ENCODE measurements around the gene FBXW12.
"Not testable (repeated sequence)": the region's sequence is repeated elsewhere in the genome, so short reads cannot be mapped to it uniquely, and the experiment has no call there.

Gene FBXW12, protein sequence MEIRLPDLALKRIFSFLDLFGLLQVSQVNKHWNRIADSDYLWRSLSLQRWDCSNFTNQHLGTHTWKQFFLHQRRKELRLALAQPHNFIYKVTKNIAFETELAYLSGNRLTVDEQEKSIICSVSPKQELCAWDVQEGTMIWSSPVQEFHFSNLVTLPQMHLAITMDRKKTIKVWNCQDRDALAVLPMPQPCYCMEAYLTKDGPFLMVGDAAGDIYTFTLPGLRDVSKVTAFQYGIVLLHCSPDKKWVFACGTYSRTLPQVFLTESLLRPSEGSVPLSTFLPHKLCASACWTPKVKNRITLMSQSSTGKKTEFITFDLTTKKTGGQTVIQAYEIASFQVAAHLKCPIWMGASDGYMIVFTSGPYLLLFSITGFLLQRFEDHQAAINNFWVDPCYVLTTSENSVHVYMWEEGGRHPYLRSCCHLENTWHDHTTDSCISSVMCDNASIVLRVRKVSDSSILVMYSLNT

DNA sequence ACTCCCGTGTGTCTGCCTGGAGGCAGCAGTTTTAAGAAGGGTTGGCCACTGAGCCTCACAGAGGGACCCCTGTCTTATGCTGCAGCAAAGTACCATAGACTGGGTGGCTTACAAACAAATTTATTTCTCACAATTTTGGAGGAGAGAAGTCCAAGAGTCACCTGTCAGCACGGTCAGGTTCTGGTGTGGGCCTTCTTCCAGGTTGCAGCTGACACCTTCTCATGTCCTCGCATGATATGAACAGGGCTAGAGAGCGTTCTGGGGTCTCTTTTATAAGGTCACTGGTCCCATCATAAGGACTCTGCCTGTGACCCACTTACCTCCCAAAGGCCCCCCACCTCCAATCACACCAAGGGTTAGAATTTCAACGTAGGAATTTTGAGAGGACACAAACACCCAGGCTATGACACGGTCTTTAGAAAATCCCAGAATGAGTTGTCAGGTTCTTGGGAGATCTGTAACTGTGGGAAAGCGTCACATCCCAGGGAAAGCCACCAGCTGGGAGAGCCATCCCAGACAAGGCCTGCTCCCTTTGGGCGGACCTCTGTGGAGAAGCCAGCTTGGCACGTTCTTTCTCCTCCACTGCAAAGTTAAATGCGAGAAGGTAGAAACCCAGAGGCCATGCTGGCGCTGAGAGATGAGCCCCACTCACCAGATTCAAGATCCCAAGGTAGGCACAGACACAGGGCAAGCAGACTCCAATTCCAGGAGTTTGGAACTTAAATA lies at the start of gene FBXW12:
TSS of gene FBXW12 (plus strand) at position 569 of the 726 bp plus-strand sequence. CDS start 549 bp downstream, outside the sequence.
- no peak for DNase-seq (ENCODE audit: low spot score)

DNA sequence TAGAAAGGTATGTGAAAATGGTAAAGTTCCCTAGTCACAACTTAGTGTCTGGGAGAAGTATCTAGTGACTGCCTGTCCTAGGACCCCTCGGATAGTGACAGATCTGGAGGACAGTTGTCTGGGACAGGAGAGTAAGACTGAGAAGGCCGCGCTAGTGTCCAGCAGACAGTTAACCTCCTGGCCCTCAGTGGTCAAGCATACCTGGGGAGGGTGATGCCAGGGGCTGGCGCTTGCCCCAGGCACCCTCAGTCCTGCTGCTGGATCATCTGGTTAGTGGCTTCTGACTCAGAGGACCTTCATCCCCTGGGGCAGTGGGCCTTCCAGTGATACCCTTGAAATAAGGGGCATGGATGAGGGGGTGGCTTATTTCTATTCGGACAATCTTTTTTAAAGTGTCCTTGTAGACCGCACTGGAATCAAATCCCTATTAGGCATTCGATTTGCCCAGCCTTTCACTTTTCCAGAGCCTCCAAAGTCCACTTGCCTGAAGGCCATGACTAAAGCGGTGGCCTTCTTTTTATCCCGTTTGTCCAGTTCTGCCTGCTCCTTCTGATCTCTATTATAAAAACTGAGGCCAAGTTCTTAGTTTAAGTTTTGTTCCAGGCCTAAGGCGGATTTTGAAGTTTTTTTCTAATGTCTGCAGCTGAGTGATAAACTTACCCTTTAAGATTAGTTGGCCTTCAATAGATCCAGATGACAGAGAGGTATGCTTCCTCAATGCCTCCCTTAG lies 40.1 kb upstream of the FBXW12 start:
- DNase-seq (ENCODE audit: low spot score) = not testable (repeated sequence)

DNA sequence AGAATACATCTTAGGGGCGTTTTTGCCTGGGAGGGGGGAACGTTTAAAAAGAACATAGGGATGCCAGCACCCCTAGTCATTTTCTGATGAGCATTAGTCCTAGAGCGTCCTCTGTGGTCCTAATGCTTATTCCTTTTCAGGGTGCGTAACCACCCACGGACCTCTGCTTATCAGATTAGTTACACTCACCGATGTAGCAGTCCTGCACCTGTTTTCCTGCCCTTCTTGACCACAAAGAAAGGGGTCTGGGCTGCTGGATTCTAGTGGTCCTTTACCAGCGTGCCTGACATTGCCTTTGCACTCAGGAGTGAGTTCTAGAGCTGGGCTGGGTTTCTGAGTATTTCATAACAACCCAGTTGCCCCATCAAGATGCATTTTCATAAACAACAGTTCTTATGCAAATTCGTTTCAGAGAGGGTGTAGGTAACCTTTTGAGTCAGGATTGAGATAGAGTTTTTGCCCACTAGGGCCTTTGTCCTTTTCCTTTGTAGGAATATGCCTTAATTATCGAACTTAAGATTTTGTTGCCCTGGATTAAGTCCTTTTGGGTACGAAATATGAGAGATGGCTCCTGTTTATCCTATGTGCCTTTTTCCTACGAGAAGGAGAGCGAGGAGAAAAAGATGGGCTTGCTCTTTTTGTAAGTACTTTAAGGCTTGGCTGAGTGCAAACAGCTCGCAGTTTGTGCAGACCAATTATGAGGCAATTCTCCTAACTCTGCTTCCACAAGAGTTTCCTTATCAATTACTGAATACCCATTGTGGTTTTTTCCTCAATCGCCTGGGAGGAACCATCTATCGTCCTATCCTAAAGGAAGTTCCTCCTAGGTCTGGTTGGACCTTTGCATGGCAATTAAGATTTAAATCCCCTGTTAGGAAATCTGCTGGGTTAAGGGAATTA lies 38.4 kb upstream of the FBXW12 start, which contains the start of gene SPINK8:
TSS of gene SPINK8 (minus strand) at position 316 of the 900 bp plus-strand sequence. CDS start 5,320 bp downstream, outside the sequence.
- DNase-seq (ENCODE audit: low spot score) = not testable (repeated sequence)

GRCh38 chr3:48334605-48335004 lies 37.4 kb upstream of the FBXW12 start:
- no peak for DNase-seq (ENCODE audit: low spot score)

- DNase-seq (ENCODE audit: low spot score) = not testable (repeated sequence)
Observed at GRCh38 chr3:48335286-48335685, 36.7 kb upstream of the FBXW12 start.

- DNase-seq (ENCODE audit: low spot score) = not testable (repeated sequence)
Observed at GRCh38 chr3:48337536-48337935, 34.5 kb upstream of the FBXW12 start.

DNA sequence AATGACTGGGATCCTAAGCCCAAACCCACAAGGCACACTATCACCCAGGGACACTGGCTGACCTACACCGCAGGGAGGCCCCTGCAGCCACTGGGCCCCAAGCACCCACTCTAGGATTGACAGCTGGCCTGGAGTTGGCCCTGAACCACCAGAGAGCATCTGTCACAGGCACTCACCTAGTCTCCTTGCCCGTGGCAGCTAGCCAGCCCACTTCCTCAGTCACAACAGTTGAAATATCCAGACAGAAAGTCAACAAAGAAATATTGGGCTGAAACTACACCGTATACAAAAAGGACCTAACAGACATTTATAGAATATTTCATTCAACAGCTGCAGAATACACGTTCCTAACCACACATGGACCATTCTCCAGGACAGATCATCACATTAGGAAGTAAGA lies 33.4 kb upstream of the FBXW12 start:
- no peak for DNase-seq (ENCODE audit: low spot score)

DNA sequence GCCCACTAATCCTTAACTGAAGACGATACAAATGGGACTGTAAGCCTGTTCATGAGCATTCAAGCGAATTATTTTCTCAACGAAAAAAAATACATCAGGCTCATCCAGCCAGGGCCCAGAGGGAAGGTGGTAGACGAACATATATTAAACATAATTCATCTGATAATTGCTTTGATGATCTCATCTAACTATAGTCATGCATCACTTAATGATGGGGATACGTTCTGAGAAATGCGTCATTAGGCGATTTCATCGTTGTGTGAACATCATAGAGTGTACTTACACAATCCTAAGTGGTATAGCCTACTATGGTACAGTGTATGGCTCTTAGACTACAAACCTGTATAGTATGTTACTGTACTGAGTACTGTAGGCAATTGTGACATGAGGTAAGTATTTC lies 28.6 kb upstream of the FBXW12 start:
- no peak for DNase-seq (ENCODE audit: low spot score)

DNA sequence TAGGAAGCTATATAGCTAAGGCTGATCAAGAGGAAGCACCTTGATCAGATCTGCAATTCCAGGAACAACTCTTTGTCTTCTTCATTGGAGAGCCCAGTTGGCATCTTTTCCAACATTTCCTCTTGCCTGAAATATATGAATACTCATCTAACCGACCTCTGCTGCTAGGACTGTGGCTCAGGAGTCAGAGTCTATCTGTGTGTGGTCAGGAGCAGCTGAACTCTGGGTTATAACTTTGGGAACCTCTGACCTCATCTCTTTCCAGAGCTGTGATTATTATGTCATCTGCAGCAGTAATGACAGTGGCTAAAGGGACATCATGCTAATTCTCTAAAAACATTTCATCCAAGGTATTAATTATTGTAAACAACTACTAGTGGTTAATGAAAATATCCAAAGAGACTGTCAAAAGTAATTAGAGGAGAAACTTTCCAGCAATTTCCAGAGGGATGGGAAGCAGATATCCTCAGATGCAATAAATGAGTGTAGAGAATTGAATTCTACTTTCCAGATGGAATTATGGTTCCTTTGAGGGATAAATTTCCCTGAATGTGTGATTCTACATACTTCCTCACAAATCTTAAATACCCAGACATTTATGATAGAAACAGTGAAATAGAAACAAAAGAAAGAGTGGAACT lies 27.0 kb upstream of the FBXW12 start:
- no peak for DNase-seq (ENCODE audit: low spot score)

DNA sequence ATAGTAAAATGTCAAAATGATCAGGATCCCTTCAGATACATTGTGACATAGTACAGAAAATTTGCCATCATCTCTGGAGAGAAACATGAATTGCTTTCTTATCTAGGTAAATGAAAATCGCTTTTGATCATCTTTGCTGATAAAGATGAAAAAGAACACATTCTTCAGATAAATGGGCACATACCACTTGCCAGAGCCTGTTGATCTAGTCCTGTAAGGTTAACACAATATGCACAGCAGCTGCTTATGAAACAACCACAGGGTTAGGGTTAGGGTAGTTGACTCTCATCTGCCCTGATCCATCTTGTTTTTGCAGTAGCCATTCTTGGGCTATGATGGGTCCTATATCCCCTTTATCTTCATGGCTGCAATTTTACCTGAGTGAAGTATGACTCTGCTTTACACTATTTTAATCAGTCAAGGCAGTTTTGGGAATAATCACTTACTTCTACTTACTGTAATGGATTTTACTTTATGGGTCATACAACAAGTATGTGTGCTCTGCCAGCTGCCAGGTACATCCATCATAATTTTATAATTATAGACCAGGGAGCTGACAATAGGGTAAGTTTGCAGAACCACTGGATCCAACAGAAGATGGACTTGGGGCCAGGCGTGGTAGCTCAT lies 26.0 kb upstream of the FBXW12 start:
- no peak for DNase-seq (ENCODE audit: low spot score)

DNA sequence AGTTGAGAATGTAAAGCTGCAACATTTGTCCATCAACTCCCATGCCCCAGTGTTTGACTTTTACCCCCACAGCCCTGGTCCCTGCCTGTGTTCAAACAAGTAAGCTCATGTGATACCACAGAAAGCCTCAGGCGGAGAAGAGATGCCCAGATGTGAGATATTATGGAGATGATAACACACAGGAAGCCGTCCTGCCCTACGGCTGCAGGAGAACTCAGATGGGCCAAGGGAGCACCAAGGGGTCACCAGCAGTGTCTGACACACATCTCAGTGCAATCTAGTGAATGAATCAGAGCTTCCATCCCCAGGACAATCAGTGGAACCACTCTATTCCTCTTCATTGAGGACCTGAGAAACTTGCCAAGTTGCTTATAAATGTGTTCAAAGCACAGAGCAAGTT lies 24.5 kb upstream of the FBXW12 start:
- DNase-seq (ENCODE audit: low spot score) = no peak

DNA sequence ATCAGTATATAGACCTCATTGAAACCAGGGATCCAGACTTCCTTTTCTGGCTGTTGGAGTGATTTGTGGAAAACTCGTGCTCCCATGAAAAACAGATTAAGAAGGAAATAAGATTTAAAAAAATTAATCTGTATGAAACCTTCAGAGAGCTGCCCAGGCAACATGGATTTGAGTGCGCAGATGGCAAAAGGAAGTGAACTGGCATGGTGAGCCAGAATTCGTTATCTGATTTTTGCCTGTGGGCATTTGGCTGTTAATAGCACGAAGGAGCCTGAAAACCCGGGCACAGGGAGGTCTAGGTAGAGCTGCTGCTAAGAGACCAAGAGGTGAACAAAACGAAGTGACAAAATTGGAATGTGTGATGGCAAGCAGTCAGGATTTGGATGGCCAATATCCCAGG lies 19.5 kb upstream of the FBXW12 start:
- no peak for DNase-seq (ENCODE audit: low spot score)

GRCh38 chr3:48353987-48354386 lies 18.0 kb upstream of the FBXW12 start:
- DNase-seq (ENCODE audit: low spot score) = no peak

DNA sequence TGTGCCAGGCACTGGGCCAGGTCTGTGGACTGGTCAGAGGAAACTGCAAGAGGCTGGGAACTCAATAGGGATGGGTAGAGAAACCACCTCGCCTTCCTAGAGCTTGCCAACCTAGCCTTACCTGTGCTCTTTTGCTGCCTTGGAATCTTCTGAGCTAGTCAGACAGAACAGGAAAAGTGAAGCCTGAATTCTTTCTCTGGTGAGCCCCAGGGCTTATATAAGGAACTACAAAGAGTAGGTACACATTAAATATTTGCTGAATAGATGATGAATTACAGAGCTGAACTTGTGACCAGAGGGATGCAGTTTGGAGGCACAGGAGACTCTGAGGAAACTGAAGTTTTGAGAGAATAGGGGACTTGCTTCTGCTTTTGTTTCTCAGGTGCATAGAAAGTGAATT lies 15.6 kb upstream of the FBXW12 start:
- no peak for DNase-seq (ENCODE audit: low spot score)

DNA sequence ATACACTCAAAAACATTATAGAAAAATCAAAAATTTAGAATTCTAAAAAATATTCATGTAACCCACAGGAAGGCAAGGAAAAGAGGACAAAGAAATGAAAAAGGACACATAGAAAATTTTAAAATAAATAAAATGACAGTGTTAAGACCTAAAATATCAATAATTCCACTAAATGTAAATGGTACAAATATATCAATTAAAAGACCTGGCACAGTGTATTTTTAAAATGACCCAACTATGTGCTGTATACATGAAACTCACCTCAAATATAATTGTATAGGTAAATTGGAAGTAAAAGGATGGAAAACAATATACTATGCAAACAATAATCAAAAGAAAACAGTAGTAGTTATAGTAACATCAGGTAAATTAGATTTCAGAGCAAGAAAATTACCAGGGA lies 10.1 kb upstream of the FBXW12 start:
- no peak for DNase-seq (ENCODE audit: low spot score)

GRCh38 chr3:48364840-48365239 lies 7.2 kb upstream of the FBXW12 start:
- DNase-seq (ENCODE audit: low spot score) = no peak

DNA sequence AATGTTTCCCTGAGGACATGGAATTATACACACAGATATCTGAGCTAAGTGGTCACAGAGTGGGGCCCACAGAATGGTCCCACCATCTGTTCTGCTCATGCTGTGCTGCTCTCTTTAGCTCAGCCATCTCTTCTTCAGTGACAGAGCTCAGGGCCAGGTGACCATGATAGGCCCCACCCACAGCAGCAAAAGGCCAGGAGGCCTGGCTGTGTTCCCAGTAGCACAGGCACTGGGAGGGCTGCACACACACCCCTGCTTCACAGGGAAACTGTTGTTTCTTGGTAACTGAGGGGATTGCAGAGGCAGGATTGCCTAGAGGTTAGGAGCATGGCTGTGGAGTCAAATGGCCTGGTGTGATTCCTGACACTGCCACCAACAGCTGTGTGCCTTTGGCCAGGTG lies 4.8 kb upstream of the FBXW12 start:
- DNase-seq (ENCODE audit: low spot score) = no peak

- no peak for DNase-seq (ENCODE audit: low spot score)
Observed at GRCh38 chr3:48369693-48370332, 2.2 kb upstream of the FBXW12 start.

GRCh38 chr3:48370333-48370713 lies 1.7 kb upstream of the FBXW12 start:
- no peak for DNase-seq (ENCODE audit: low spot score)

DNA sequence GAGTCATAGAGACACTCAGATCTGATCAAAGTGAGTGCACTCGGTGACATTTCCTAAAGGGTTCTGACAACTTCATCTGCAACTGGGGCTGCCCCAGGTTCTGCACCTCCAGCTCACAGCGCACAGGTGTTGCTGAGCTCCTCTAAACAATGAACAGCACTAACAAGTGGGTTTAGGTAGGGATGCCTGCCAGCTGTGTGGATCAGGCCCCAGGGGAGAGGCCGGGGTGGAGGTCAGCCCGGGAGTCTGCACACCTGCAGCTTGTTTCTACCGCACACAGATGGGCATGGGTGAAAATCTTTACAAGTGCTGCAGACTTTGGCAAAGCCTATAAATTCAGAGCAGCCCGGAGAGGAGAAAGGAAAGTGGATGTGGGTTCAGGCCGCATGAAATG lies 355 bp downstream of the FBXW12 start:
- no peak for DNase-seq (ENCODE audit: low spot score)

Data from hepatic stellate cell (primary cell).